Thymus (tissue), 11 donors: ENCODE data around the gene RBMS2. TPM values are rescaled to one million over a fixed set of nuclear protein-coding genes. Genes with fewer than 3 reads are reported as not detected.
A peak's percentile ranks its signal among the peaks of the same experiment; 100 is the strongest.

Source experiments
- DNase-seq, 9 donors: peaks; one replicate each; pipeline ENCODE4 v3.0.0-alpha.2; 2013; ENCODE audit warnings: low spot score in 9 of 9, low read depth in 6 of 9, missing footprints in 1 of 9
- H3K27ac ChIP-seq, 2 donors: one replicate each; pipeline ENCODE4 v1.5.1; 2013; ENCODE audit warnings: control low read depth in 1 of 2, low read depth in 1 of 2, low read length in 1 of 2, mild to moderate bottlenecking in 1 of 2, moderate library complexity in 1 of 2
- H3K27me3 ChIP-seq, 2 donors: one replicate each; pipeline ENCODE4 v1.5.1; 2013; ENCODE audit warnings: low read length in 1 of 2; ENCODE audit not compliant: control insufficient read depth in 2 of 2, insufficient read depth in 1 of 2
- H3K36me3 ChIP-seq, 2 donors: one replicate each; pipeline ENCODE4 v1.5.1; 2013; ENCODE audit warnings: low read length in 1 of 2, mild to moderate bottlenecking in 1 of 2, moderate library complexity in 1 of 2; ENCODE audit not compliant: control insufficient read depth in 2 of 2, insufficient read depth in 2 of 2
- H3K4me1 ChIP-seq, 2 donors: one replicate each; pipeline ENCODE4 v1.5.1; 2013; ENCODE audit warnings: low read length in 2 of 2; ENCODE audit not compliant: control insufficient read depth in 2 of 2, insufficient read depth in 2 of 2
- H3K4me3 ChIP-seq, 2 donors: one replicate each; pipeline ENCODE4 v1.5.1; 2013; ENCODE audit warnings: low read length in 2 of 2, control low read depth in 1 of 2, mild to moderate bottlenecking in 1 of 2
- H3K9me3 ChIP-seq, 2 donors: one replicate each; pipeline ENCODE4 v1.5.1; 2013; ENCODE audit warnings: low read length in 1 of 2, mild to moderate bottlenecking in 1 of 2; ENCODE audit not compliant: control insufficient read depth in 2 of 2, insufficient read depth in 1 of 2
- WGBS: extraction: QIAGEN DNeasy Blood & Tissue Kit; methylation state at CpG from one replicate; pipeline ENCODE4 v1.1.7; 2013; 5-methylcytosine and 5-hydroxymethylcytosine counted together
- polyA plus RNA-seq: library from polyadenylated mRNA; stranded (reverse); fragments of 200-250 nt; gene quantifications from one replicate; pipeline ENCODE4 v1.2.3, GENCODE V29; 2013
- total RNA-seq: library from RNA; stranded (reverse); fragments of 120-200 nt; gene quantifications from one replicate; pipeline ENCODE4 v1.2.4, GENCODE V29; 2013
- donor health status: healthy.

RBMS2 gene
- total and polyA plus RNA-seq, 2 donors: 3.2 to 4.9 TPM

- Histone ChIP-seq H3K36me3 (peaks cover 90 to 95% of the 10 kb centered on the region in 2 donors), H3K27ac (no peak overlapping the region), H3K27me3 (no peaks in the 10 kb centered on the region), H3K4me1 (peaks cover 6 to 11% of the 10 kb centered on the region in 2 donors), H3K9me3 (peaks cover 0 to 5% of the 10 kb centered on the region in 2 donors), H3K4me3 (no peak overlapping the region)
- over 99% methylated on average over 6 of the region's 6 CpGs for WGBS
- DNase-seq: no peak
Measured at GRCh38 chr12:56600753-56601152, 79.1 kb downstream of the RBMS2 start.

GRCh38 chr12:56601503-56601902 lies 79.9 kb downstream of the RBMS2 start:
- Histone ChIP-seq H3K4me3 (no peak overlapping the region), H3K9me3 (peaks cover 0 to 5% of the 10 kb centered on the region in 2 donors), H3K27ac (no peak overlapping the region), H3K27me3 (no peaks in the 10 kb centered on the region), H3K4me1 (peaks cover under 1 to 6% of the 10 kb centered on the region in 2 donors), H3K36me3 (peaks cover 98 to 99% of the 10 kb centered on the region in 2 donors)
- peak in 1 of 9 donors; percentile 38 for DNase-seq
- 95% methylated on average over 3 of the region's 3 CpGs for WGBS

- H3K27me3 ChIP-seq: no peaks in the 10 kb centered on the region
- 98% methylated on average over 3 of the region's 3 CpGs for WGBS
- no peak for DNase-seq
- peaks cover 0 to under 1% of the 10 kb centered on the region in 2 donors for H3K4me1 ChIP-seq
- H3K9me3 ChIP-seq: peaks cover 0 to 5% of the 10 kb centered on the region in 2 donors
- H3K4me3 ChIP-seq: no peak overlapping the region
- peaks cover 99% of the 10 kb centered on the region in 2 donors for H3K36me3 ChIP-seq
- H3K27ac ChIP-seq: no peak overlapping the region
Measured at GRCh38 chr12:56602239-56602638, 80.6 kb downstream of the RBMS2 start.

GRCh38 chr12:56604355-56604754 lies 82.7 kb downstream of the RBMS2 start:
- DNase-seq: no peak
- 98% methylated on average over 3 of the region's 3 CpGs for WGBS
- Histone ChIP-seq H3K27ac (no peak overlapping the region), H3K27me3 (no peaks in the 10 kb centered on the region), H3K36me3 (peaks cover 86 to 92% of the 10 kb centered on the region in 2 donors), H3K4me3 (no peak overlapping the region), H3K4me1 (no peaks in the 10 kb centered on the region), H3K9me3 (peaks cover 0 to 5% of the 10 kb centered on the region in 2 donors)

- Histone ChIP-seq H3K27me3 (no peaks in the 10 kb centered on the region), H3K36me3 (peaks cover 83 to 94% of the 10 kb centered on the region in 2 donors), H3K4me1 (peaks cover 0 to 4% of the 10 kb centered on the region in 2 donors), H3K4me3 (no peak overlapping the region), H3K9me3 (no peaks in the 10 kb centered on the region), H3K27ac (no peak overlapping the region)
- WGBS: 97% methylated on average over 8 of the region's 8 CpGs
- DNase-seq: no peak
Measured at GRCh38 chr12:56614627-56615026, 93.0 kb downstream of the RBMS2 start.

- DNase-seq: no peak
- H3K27ac ChIP-seq: no peak overlapping the region
- H3K36me3 ChIP-seq: peaks cover 80 to 94% of the 10 kb centered on the region in 2 donors
- WGBS: 98% methylated on average over 3 of the region's 3 CpGs
- no peaks in the 10 kb centered on the region for H3K9me3 ChIP-seq
- H3K27me3 ChIP-seq: no peaks in the 10 kb centered on the region
- H3K4me3 ChIP-seq: no peak overlapping the region
- H3K4me1 ChIP-seq: peaks cover 0 to 4% of the 10 kb centered on the region in 2 donors
Measured at GRCh38 chr12:56616244-56616643, 94.6 kb downstream of the RBMS2 start.

- H3K27ac ChIP-seq: no peak overlapping the region
- peaks cover 0 to 4% of the 10 kb centered on the region in 2 donors for H3K4me1 ChIP-seq
- H3K36me3 ChIP-seq: peaks cover 73 to 94% of the 10 kb centered on the region in 2 donors
- H3K27me3 ChIP-seq: no peaks in the 10 kb centered on the region
- H3K4me3 ChIP-seq: no peak overlapping the region
- no peaks in the 10 kb centered on the region for H3K9me3 ChIP-seq
- no peak for DNase-seq
Measured at GRCh38 chr12:56616925-56617324, 95.3 kb downstream of the RBMS2 start.

- Histone ChIP-seq H3K9me3 (no peaks in the 10 kb centered on the region), H3K4me1 (peaks cover 0 to 2% of the 10 kb centered on the region in 2 donors), H3K27ac (no peak overlapping the region), H3K27me3 (no peaks in the 10 kb centered on the region), H3K4me3 (no peak overlapping the region), H3K36me3 (peaks cover 35 to 76% of the 10 kb centered on the region in 2 donors)
- DNase-seq: no peak
- WGBS: 97% methylated on average over 1 of the region's 1 CpG
Measured at GRCh38 chr12:56622535-56622934, 100.9 kb downstream of the RBMS2 start.

GRCh38 chr12:56626701-56627100 lies 105.1 kb downstream of the RBMS2 start:
- peaks cover 23 to 47% of the 10 kb centered on the region in 2 donors for H3K36me3 ChIP-seq
- peaks cover 16 to 30% of the 10 kb centered on the region in 2 donors for H3K4me1 ChIP-seq
- no peak for DNase-seq
- H3K27me3 ChIP-seq: no peaks in the 10 kb centered on the region
- no peak overlapping the region for H3K4me3 ChIP-seq
- no peaks in the 10 kb centered on the region for H3K9me3 ChIP-seq
- H3K27ac ChIP-seq: no peak overlapping the region
